ENCODE results near the gene CD3G.

CD3G gene

GRCh38 chr11:118382954-118383353 lies 38.8 kb downstream of the CD3G start:
- H3K4me3 ChIP-seq (replicated peaks; ENCODE audit: low read depth, low read length): no peak overlapping the region
- DNase-seq (ENCODE audit: low read depth): no peak
- TF ChIP-seq, protein P1, sequence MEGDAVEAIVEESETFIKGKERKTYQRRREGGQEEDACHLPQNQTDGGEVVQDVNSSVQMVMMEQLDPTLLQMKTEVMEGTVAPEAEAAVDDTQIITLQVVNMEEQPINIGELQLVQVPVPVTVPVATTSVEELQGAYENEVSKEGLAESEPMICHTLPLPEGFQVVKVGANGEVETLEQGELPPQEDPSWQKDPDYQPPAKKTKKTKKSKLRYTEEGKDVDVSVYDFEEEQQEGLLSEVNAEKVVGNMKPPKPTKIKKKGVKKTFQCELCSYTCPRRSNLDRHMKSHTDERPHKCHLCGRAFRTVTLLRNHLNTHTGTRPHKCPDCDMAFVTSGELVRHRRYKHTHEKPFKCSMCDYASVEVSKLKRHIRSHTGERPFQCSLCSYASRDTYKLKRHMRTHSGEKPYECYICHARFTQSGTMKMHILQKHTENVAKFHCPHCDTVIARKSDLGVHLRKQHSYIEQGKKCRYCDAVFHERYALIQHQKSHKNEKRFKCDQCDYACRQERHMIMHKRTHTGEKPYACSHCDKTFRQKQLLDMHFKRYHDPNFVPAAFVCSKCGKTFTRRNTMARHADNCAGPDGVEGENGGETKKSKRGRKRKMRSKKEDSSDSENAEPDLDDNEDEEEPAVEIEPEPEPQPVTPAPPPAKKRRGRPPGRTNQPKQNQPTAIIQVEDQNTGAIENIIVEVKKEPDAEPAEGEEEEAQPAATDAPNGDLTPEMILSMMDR (IDR thresholded peaks at IDR 0.05; ENCODE audit: low read length, missing control alignments): no peak

- TF ChIP-seq, protein P1 (IDR thresholded peaks at IDR 0.05; ENCODE audit: low read length, missing control alignments): no peak
- no peak overlapping the region for H3K4me3 ChIP-seq (replicated peaks; ENCODE audit: low read depth, low read length)
- no peak for DNase-seq (ENCODE audit: low read depth)
These were observed 39.5 kb downstream of the CD3G start for GRCh38 chr11:118383657-118384056.

DNA sequence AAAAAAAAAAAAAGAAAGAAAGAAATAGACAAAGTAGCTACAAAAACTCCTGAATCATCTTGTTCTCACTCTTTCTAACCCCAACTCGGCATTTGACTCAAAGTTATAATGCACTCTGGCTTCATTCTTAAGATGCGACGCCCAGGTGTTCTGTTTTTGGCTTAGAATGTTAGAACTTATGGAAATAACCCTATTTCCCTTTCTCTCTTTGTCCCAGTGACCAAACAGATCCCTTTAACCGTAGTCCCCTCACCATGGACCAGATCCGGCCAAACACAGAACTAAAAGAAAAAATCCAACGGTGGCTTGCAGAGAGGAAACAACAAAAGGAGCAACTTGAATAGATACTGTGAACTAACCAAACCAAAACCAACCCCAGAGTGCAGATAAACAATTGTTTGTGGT lies 52.0 kb downstream of the CD3G start:
- H3K4me3 ChIP-seq (replicated peaks; ENCODE audit: low read depth, low read length): no peak overlapping the region
- no peak for DNase-seq (ENCODE audit: low read depth)
- TF ChIP-seq, protein P1 (IDR thresholded peaks at IDR 0.05; ENCODE audit: low read length, missing control alignments): no peak

GRCh38 chr11:118397448-118397847 lies 53.3 kb downstream of the CD3G start:
- no peak overlapping the region for H3K4me3 ChIP-seq (replicated peaks; ENCODE audit: low read depth, low read length)
- DNase-seq (ENCODE audit: low read depth): no peak
- TF ChIP-seq, protein P1 (IDR thresholded peaks at IDR 0.05; ENCODE audit: low read length, missing control alignments): no peak

GRCh38 chr11:118398791-118399559 lies 54.8 kb downstream of the CD3G start:
- no peak overlapping the region for H3K4me3 ChIP-seq (replicated peaks; ENCODE audit: low read depth, low read length)
- DNase-seq (ENCODE audit: low read depth): peak; percentile 23
- TF ChIP-seq, protein P1 (IDR thresholded peaks at IDR 0.05; ENCODE audit: low read length, missing control alignments): no peak

GRCh38 chr11:118401151-118401879 lies 57.2 kb downstream of the CD3G start, which contains the start of gene ATP5MG:
ATP5MG (plus strand) TSS chr11:118401606; CDS start chr11:118401666, 60 bp downstream.
- peak within 1 kb of the TSS; percentile 80 for H3K4me3 ChIP-seq (replicated peaks; ENCODE audit: low read depth, low read length)
- TF ChIP-seq, protein P1 (IDR thresholded peaks at IDR 0.05; ENCODE audit: low read length, missing control alignments): no peak
- peak; percentile 94 for DNase-seq (ENCODE audit: low read depth)
